A172 (cell line): ENCODE results near the gene SIRPG. TPM values are rescaled to one million over a fixed set of nuclear protein-coding genes. Genes with fewer than 3 reads are reported as not detected.
"Not testable (repeated sequence)": the region's sequence is repeated elsewhere in the genome, so short reads cannot be mapped to it uniquely, and the experiment has no call there.

Source experiments
- DNase-seq: peaks from one replicate; pipeline ENCODE4 v3.0.0-alpha.2; 2015; ENCODE audit warnings: low spot score
- total RNA-seq: library from RNA; depleted of rRNA; stranded (reverse); fragments of >200 nt; shearing (Covaris generic); gene quantifications from 2 replicates; pipeline ENCODE4 v1.2.3, GENCODE V29; 2014; rRNA removed

The SIRPG gene
- not detected in 2 replicates for total RNA-seq

- DNase-seq = no peak
Measured at GRCh38 chr20:1657556-1658334, at the start of gene SIRPG. Gene SIRPG, minus strand, starts transcription at chr20:1657779. Its CDS starts 65 bp downstream, at chr20:1657714.

DNA sequence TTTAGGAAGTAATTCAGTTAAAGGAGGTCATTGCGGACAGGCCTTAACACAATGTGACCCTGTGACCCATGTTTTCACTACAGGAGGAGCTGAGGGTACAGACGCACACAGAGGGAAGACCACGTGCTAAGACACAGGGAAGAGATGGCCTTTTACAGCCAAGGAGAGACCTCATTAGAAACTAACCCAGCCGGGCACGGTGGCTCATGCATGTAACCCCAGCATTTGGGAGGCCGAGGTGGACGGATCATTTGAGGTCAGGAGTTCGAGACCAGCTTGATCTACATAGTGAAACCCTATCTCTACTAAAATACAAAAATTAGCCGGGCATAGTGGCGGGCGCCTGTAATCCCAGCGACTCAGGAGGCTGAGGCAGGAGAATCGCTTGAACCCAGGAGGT, 49.3 kb upstream of the SIRPG start:
- not testable (repeated sequence) for DNase-seq

DNA sequence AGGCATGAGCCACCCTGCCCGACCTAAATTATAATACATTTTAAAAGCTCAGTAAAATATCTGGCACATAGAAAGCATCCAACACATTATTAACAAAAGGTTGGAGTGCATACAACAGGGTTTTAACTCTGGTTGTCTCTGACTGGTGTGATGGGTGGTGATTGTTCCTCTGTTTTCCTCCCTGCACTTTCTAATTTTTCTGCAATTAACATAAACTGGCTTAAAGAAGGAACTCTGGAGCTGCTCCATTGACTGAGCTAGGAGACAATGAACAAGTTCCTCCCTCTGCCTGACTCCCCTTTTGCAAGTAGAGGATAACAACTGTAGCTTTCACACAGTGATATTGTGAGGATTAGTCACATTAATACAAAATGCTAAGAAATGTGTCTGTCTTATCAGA, 48.5 kb upstream of the SIRPG start:
- DNase-seq = no peak

- no peak for DNase-seq
Measured at GRCh38 chr20:1702855-1703254, 45.3 kb upstream of the SIRPG start.

- DNase-seq = no peak
Measured at GRCh38 chr20:1702328-1702727, 44.7 kb upstream of the SIRPG start.

- no peak for DNase-seq
Measured at GRCh38 chr20:1700990-1701389, 43.4 kb upstream of the SIRPG start.

DNA sequence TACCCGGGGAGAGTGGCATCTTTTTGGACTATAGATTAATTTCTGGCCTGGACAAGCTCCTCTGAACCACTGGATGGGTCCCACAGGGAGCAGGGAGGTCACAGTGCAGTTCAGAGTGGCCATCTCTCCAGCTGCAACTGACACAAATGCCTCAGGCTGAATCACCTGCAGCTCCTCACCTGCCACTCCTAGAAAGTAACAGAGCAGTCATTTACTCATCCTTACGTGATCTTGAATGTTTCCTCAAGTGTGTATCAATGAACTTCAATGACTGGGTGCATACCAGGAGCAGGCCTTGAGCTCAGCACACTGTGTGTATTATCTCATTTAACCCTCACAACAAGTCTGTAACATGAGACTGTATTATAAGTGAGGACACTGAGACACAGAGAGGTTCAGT, 40.0 kb upstream of the SIRPG start:
- DNase-seq = no peak

- DNase-seq = no peak
Measured at GRCh38 chr20:1696521-1697209, 39.1 kb upstream of the SIRPG start.

GRCh38 chr20:1694672-1695071, 37.1 kb upstream of the SIRPG start:
- DNase-seq = no peak

- DNase-seq = no peak
Measured at GRCh38 chr20:1693427-1693826, 35.8 kb upstream of the SIRPG start.

DNA sequence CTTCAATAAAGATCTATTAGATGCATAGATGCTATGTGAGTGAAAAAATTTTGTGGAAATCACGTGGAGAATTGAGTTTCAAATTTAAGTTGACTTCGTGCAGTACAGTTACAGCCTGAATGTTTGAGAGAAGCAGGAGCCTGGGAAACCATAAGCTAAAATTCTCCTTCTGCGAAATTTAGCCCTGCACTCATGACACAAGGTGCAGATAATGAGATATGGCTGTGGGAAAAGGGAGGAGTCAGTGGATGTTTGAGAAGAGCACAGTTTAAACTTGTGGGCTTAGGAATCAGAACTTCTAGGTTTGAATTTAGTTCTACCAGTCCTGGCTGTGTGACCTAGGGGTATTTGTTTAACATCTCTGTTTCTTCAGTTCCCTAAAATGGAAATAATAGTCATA, 32.1 kb upstream of the SIRPG start:
- DNase-seq = no peak

DNA sequence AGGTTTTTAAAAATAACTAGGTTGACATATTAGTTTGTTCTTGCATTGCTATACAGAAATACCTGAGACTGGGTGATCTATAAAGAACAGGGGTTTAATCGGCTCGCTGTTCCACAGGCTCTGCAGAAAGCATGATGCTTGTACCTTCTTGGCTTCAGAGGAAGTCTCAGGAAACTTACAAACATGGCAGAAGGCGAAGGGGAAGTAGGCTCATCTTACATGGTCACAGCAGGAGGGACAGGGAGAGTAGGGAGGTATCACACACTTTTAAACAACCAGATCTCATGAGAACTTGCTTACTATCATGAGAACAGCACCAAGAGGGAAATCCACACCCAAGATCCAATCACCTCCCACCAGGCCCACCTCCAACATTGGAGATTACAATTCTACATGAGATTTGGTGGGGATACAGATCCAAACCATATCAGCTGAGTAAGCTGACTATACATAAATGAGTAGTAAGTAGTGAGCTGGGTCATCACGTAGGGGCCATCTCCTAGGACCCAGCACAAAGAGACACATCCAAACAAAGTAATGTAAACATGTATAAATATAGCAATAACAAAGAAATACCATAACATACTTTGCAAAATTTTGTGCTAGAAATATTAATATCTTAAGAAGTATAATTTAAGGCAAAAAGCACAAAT, 31.4 kb upstream of the SIRPG start:
- no peak for DNase-seq

GRCh38 chr20:1687053-1687452, 29.5 kb upstream of the SIRPG start:
- DNase-seq = no peak

GRCh38 chr20:1686151-1686748, 28.7 kb upstream of the SIRPG start:
- no peak for DNase-seq

DNA sequence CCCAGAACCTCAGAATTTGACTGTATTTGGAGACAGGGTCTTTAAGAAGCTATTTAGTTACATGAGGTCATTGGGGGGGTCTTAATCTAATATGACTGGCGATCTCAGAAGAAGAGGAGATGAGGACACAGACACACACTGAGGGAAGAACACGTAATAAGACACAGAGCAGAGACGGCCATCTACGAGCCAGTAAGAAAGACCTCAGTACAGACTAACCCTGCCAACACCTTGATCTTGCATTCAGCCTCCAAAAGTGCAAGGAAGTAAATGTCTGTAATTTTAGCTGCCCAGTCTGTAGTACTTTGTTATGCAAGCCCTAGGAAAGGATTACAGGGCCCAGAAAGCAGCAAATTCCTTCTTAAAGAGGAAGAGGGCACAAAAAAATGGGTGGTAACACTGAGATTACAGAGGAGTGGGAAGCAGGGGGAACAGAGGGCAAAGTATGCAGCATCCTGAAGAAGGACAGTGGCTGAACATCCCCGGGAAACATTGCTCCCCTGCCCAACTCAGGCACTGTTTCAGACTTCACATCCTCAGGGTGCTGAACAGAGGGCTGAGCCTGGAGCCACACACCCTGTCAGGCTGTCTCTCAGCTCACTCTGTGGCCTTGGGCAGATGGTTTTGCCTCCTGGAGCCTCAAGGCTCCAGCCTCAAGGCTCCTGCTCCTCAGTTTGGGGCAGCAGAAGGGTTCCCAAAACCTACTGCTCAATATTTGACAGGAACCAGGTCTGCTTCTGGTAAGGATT, 27.9 kb upstream of the SIRPG start:
- no peak for DNase-seq

DNA sequence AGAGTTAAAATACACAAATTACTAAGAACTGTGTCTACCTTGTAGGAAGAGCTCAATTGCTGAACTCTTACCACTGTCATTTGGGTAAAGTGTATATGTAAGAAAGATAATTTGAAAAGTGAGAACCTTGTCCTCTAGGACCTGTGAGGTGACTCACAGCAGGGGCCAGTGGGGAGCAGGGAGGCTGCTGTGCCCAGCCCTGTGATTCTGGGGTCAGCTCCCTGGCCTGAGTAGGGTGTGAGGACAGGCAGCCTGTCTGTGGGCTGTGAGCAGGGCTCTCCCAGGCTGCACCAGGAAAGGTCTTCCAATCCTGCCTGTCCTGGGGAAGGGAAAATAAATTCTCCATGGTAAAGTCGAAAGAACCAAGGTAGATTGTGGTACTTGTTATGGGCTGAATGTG, 27.3 kb upstream of the SIRPG start:
- DNase-seq = no peak

- DNase-seq = no peak
Measured at GRCh38 chr20:1676650-1677049, 19.1 kb upstream of the SIRPG start.

DNA sequence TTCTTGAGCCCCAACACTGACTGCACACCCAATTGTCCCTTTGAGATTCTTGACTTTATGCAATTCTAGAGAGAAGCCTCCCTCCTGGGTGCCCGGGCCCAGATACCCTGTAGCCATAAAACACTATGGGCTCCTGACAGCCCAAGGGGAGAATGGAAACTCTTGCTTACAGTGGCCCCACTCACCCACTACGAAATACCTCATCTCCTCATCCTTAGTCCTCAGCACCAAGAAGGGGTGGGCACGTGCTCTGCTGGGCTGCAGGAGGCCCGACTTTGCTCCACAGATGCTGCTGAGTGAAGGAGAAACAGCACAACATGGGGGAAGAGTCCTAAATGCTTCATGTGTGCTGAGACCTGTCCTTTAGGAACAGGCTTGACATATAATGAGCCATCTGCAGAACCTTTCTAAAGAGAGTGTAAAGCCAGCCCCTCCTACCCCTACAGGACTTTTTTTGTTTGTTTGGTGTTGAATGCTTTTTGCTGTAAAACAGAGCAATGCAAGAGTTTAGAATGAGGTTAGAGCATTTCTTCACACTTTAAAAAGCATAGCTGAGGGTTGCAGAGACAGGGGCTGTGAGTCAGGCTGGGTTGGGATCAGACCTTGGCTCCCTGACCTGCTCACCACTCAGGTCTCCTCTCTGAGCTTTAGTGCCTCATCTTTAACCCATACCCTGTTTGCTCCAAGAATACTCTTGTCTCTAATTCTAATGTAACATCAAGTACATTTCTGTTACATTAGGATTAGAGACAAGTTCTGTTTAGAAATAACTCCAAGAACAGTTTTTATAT, 17.6 kb upstream of the SIRPG start:
- no peak for DNase-seq

DNA sequence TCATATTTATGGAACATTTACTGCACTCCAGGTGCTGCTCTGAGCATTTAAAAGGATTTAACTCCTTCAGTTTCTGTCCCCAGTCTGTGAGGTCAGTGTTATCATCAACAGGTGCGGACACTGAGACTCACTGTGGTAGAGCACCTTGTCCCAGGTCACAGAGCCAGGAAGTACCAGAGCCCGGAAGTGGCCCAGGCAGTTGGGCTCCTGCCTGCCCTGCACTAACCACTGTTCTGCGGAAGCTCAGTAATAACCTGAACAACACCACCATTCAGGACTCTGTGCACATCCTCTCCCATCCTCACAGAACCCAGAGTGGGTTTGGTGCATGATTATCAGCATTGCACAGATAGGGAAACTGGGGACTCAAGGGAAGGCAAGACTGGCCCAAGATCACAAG, 16.8 kb upstream of the SIRPG start:
- DNase-seq = no peak

- DNase-seq = no peak
Measured at GRCh38 chr20:1673424-1673823, 15.8 kb upstream of the SIRPG start.

- no peak for DNase-seq
Measured at GRCh38 chr20:1672728-1673127, 15.1 kb upstream of the SIRPG start.
